Activated T-helper 17 cell treated with anti-CD3 and anti-CD28 coated beads, Interleukin-2, amount 50 U/mL, for 72 hours (primary cell): ENCODE results near the gene MLEC. TPM values are rescaled to one million over a fixed set of nuclear protein-coding genes. Genes with fewer than 3 reads are reported as not detected.
A peak's percentile ranks its signal among the peaks of the same experiment; 100 is the strongest.

Experiments
- ATAC-seq: fragments of 150-1000 bp; cut with Tn5 transposase; replicated peaks from 2 replicates; pipeline ENCODE4 v1.10.0; 2021; ENCODE audit warnings: mild to moderate bottlenecking, moderate library complexity
- H3K27ac Mint-ChIP-seq: one replicate; pipeline ENCODE4 v1.8.0; 2022; ENCODE audit warnings: mixed read lengths
- H3K27me3 Mint-ChIP-seq: one replicate; pipeline ENCODE4 v1.8.0; 2022; ENCODE audit warnings: mixed read lengths
- H3K36me3 Mint-ChIP-seq: one replicate; pipeline ENCODE4 v1.8.0; 2022; ENCODE audit warnings: low read depth, mild to moderate bottlenecking, mixed read lengths
- H3K4me1 Mint-ChIP-seq: one replicate; pipeline ENCODE4 v1.8.0; 2022; ENCODE audit warnings: mixed read lengths
- H3K4me3 Mint-ChIP-seq: one replicate; pipeline ENCODE4 v1.8.0; 2022; ENCODE audit warnings: mild to moderate bottlenecking, mixed read lengths
- H3K9me3 Mint-ChIP-seq: one replicate; pipeline ENCODE4 v1.8.0; 2022; ENCODE audit warnings: mixed read lengths
- total RNA-seq, 2 donors: library from RNA; stranded (reverse); gene quantifications; one replicate each; pipeline ENCODE4 v1.2.3, GENCODE V29; 2022

MLEC gene
- total RNA-seq, 2 donors from 2014 or later: 58.6 to 90.5 TPM

- no peak overlapping the region for H3K4me3 Mint-ChIP-seq
Measured at GRCh38 chr12:120748242-120748641, 61.3 kb downstream of the MLEC start.

DNA sequence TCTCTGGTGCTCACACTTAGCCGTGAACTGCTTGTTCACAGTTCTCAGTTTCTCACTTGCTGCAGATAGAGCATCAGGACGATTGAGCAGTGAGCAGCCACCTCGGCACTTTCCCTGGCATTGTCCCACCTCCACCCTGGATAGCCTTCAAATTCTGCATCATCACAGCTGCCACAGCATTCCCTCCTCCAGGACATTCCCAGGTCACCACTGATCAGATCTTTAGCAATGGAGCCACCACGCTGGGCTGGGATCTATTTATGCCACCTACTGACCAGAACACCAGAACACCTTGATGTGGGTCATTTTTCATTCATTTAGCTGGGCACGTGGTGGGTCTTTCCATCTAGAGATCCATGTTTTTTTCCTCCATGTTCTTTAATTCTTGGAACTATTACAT is 62.3 kb downstream of the MLEC start:
- ATAC-seq: no peak
- Mint-ChIP-seq H3K4me3 (no peak overlapping the region), H3K4me1 (peaks cover 4% of the 10 kb centered on the region), H3K9me3 (no peaks in the 10 kb centered on the region), H3K27ac (no peak overlapping the region), H3K27me3 (peaks cover 4% of the 10 kb centered on the region), H3K36me3 (no peaks in the 10 kb centered on the region)

More at GRCh38 chr12:120748242-120748641, 61.3 kb downstream of the MLEC start:
- no peaks in the 10 kb centered on the region for H3K9me3 Mint-ChIP-seq
- H3K4me1 Mint-ChIP-seq: peaks cover 4% of the 10 kb centered on the region
- H3K36me3 Mint-ChIP-seq: no peaks in the 10 kb centered on the region
- ATAC-seq: peak; percentile 16
- peaks cover 4% of the 10 kb centered on the region for H3K27me3 Mint-ChIP-seq
- no peak overlapping the region for H3K27ac Mint-ChIP-seq

- H3K36me3 Mint-ChIP-seq: no peaks in the 10 kb centered on the region
- no peaks in the 10 kb centered on the region for H3K9me3 Mint-ChIP-seq
- H3K27me3 Mint-ChIP-seq: peaks cover 4% of the 10 kb centered on the region
- H3K4me3 Mint-ChIP-seq: no peak overlapping the region
- peaks cover 4% of the 10 kb centered on the region for H3K4me1 Mint-ChIP-seq
- no peak overlapping the region for H3K27ac Mint-ChIP-seq
- no peak for ATAC-seq
Measured at GRCh38 chr12:120750806-120751205, 63.9 kb downstream of the MLEC start.

- no peak for ATAC-seq
- Mint-ChIP-seq H3K36me3 (no peaks in the 10 kb centered on the region), H3K27ac (peak overlapping the region; percentile 40), H3K27me3 (peaks cover 4% of the 10 kb centered on the region), H3K4me1 (peaks cover 4% of the 10 kb centered on the region), H3K4me3 (no peak overlapping the region), H3K9me3 (no peaks in the 10 kb centered on the region)
Measured at GRCh38 chr12:120751389-120751788, 64.4 kb downstream of the MLEC start.

Other genes with a start within 250 kb of the MLEC start
- 100 to 1,000 TPM; 291 to 437 TPM for gene COX6A1, start 249.0 kb upstream of the MLEC start, total RNA-seq
- gene TRIAP1, start 240.8 kb upstream of the MLEC start, total RNA-seq: 10 to 100 TPM; 31.8 to 58.6 TPM
- gene GATC, start 240.7 kb upstream of the MLEC start, total RNA-seq: 10 to 100 TPM; 33.2 to 41.3 TPM
- gene SRSF9, start 217.4 kb upstream of the MLEC start, total RNA-seq: 100 to 1,000 TPM; 138 to 246 TPM
- 100 to 1,000 TPM in 1 of 2 donors, 10 to 100 TPM in 1; 69.2 to 197 TPM for gene DYNLL1, start 191.0 kb upstream of the MLEC start, total RNA-seq
- 10 to 100 TPM; 17.2 to 21.8 TPM for gene COQ5, start 158.0 kb upstream of the MLEC start, total RNA-seq
- 100 to 1,000 TPM; 182 to 212 TPM for gene RNF10, start 152.8 kb upstream of the MLEC start, total RNA-seq
- 10 to 100 TPM; 29.9 to 41.5 TPM for gene POP5, start 105.7 kb upstream of the MLEC start, total RNA-seq
- gene CABP1, start 46.5 kb upstream of the MLEC start, total RNA-seq: 1 to 10 TPM in 1 of 2 donors, under 1 TPM in 1; 0.56 to 6.9 TPM
- gene UNC119B, start 23.3 kb downstream of the MLEC start, total RNA-seq: 10 to 100 TPM; 23.8 to 31.1 TPM
- 10 to 100 TPM; 13.2 to 16.2 TPM for gene ACADS, start 38.7 kb downstream of the MLEC start, total RNA-seq
- 10 to 100 TPM; 33.7 to 34.5 TPM for gene SPPL3, start 217.2 kb downstream of the MLEC start, total RNA-seq